OCI-LY7 (cell line): Measurements from ENCODE around the gene AIMP1.

ENCODE experiments used
- CTCF ChIP-seq: fragments of 200-600 bp; sonication (generic); conservative IDR thresholded peaks from 2 replicates; pipeline ENCODE4 v1.5.1; 2014; ENCODE audit warnings: mild to moderate bottlenecking, antibody characterized with exemption, low read length, moderate library complexity, mixed read lengths
- EZH2phosphoT487 ChIP-seq: fragments of 200-600 bp; sonication (generic); IDR thresholded peaks from 2 replicates; pipeline ENCODE4 v1.6.1; 2018; ENCODE audit warnings: low read depth, borderline replicate concordance, mild to moderate bottlenecking, mixed run types, antibody characterized with exemption, low read length, moderate library complexity, mixed read lengths

DNA sequence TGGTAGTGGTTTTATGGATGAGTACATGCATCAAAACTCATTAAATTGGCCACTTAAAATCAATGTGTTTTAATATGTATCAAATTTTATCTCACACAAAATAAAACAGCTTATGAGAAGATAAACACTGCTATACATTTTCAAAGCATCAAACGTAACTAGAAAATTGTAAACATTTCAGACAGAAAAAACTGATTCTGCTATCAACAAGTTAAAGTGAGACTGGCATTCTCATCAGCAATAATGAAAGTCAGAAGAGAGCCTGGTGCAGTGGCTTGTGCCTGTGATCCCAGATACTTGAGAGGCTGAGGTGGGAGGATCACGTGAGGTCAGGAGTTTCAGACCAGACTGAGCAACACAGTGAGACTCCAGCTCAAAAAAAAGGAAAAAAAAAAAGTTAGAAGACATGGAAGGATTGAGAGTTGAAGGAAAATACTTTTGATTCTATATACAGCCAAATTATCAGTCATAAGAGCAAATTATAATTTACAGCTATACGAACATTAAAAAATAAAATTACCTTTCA is 3.3 kb upstream of the AIMP1 start:
- no peak for TF ChIP-seq CTCF
- TF ChIP-seq EZH2phosphoT487: no peak
